Kidney glomerular epithelial cell (primary cell): ENCODE results near the gene RHOF.

Source experiments
- DNase-seq: peaks from one replicate; lab custom pipeline; 2025; lab: John Stamatoyannopoulos, UW

RHOF gene

DNA sequence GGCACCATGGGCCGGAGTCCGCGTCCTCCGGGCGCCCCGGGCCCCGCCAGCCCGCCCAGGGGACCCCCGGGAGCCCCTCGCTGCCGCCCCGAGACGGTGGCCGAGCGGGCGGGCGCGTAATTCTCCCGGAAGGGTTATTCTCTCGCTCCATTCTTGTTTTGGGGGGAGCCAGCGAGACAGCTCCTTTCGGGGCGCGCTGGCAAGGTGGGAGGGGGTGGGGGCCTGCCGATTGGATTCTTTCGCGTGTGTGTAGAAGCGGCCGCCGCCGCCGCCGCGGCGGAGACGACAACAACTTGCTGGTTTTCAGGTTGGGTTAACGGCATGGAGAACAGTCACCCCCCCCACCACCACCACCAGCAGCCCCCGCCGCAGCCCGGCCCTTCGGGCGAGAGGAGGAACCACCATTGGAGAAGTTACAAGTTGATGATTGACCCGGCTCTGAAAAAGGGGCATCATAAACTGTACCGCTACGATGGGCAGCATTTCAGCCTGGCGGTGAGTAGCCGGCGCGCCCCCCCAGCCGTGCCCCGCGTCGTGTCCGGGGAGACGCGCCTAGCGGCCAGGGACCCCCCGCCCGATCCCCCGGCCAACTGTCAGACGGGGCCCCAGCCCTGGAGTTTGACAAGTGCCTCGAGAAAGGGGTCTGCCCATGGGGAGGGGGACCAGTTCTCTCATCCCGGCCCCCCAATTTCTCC lies 11.1 kb upstream of the RHOF start:
- no peak for DNase-seq

GRCh38 chr12:121803861-121804416 lies 10.5 kb upstream of the RHOF start, which contains the start of gene SETD1B:
Gene SETD1B (plus strand): TSS chr12:121804009. CDS start chr12:121804738, 729 bp downstream.
- peak; percentile 18 for DNase-seq

DNA sequence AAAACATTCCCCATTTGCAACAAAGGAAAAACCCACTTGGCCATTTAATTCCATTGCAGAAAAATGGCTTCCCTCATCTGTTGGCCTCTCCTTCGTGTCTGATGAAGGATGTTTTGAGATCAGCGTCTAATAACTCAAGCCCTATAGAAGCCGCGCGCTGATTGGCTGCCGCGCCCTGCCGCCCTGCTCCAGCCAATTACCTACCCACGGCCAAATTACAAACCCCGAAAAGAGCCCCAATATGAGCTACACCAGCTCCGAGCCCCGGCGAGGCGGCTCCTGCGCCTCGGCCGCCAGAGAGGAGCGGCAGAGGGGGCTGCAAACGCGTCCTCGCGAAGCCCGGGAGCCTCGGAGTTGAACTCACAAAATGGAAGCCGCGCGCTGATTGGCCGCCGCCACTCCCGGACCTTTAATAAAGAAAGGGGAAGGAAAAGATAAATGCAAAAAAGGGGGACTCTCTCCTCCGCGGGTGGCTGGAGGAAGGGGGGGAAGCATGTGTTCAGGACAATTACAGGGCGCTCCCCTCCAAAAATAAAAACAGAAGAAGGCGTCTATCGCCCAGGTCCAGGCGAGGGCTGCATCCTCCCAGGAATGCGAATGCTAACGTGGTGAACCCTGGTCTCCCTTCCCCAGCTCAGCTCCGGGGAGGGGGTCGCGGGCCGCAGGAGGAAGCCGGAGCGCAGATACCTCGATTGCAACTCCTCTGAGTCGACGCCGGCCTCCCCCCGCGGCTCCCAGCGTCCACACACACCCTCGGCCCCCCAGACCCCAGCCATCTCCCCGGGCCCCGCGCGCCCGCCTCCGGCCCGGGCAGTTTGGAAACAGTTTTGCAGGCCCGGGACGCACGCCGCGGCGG lies 9.6 kb upstream of the RHOF start:
- peak; percentile 91 for DNase-seq

GRCh38 chr12:121802485-121802842 lies 9.0 kb upstream of the RHOF start:
- DNase-seq: no peak

GRCh38 chr12:121801595-121802484 lies 8.4 kb upstream of the RHOF start:
- DNase-seq: peak; percentile 51

DNA sequence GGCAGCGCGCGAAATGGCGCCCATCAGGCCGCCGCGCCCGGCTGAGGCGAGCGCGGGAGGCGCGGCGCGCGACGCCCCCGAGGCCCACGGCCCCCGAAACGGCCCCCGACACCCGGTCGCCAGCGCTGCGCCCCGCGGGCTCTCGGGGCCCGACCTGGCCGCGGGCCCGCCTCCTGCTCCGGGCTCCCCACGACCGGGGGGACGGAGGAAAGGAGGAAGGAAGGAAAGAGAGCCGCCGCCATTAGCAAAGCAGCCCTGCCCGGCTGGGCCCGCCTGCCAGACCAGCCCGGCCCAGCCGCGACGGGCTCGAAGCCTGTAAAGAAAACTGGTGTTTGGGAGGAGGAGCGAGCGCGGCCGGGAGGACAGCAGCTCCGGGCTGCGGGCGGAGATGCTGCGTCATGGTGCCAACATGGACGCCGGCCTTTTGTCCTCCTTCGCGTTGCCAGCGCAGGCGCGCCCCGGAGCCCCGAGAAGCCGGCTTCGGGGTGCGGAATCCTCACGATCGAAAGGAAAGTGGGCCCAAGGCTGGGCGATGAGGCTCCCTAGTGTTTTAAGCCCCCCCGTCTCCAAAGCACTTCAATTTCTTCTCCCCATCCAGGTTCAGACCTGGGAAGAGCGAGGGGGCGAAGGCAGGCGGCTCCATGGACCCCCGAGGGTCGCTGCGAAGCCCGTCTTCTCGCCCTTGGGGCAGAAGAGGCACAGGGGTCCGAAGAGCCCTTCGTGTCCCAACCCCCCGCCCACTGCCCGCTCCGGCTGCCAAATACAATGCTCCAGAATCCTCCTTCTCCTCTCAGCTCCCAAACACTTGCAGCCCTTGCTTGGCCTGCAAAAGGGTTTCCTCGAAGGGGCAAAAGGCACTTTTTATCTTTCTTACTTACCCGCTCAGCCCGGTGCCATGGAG lies 7.5 kb upstream of the RHOF start:
- DNase-seq: peak; percentile 18

DNA sequence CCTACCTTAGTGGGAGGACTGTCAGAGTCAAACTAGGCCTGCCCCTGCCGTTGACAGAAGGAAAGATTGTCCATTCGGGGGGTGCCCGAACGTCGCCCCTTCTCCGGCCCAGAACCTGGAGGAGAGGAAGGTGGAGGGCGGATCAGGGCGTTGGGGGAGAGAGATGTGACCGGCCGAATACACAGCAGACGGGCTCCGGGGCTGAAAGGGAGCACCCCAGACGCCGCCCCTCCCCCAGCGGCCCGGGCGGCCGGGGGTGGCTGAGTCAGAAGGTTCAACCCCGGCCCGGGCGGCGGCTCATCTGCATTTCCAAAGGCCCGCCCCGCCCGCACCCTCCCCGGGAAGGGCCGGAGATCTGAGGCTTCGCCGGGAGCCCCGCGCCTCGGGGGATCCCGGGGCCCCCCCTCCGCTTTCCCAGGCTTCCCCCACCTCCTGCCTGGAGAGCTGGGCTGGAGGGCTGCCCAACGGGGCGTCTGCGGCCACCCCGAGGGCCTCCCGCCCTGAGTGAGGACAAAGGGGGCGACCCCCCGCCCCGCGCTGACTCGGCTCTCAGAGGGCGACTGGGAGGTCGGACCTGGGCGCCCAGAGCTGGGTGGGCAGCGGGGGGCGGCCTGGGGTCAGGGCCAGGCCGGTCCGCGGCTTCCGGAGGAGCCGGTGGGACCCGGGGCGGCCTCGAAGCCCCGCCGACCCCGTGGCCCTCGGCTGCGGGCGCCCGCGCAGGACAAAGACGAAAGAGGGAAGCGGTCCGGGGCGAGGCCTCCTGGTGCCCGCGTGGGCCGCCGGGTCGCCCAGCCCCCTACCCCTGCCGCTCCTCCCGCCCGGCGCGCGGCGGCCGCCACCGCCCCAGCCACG lies 6.6 kb upstream of the RHOF start:
- DNase-seq: peak; percentile 71

DNA sequence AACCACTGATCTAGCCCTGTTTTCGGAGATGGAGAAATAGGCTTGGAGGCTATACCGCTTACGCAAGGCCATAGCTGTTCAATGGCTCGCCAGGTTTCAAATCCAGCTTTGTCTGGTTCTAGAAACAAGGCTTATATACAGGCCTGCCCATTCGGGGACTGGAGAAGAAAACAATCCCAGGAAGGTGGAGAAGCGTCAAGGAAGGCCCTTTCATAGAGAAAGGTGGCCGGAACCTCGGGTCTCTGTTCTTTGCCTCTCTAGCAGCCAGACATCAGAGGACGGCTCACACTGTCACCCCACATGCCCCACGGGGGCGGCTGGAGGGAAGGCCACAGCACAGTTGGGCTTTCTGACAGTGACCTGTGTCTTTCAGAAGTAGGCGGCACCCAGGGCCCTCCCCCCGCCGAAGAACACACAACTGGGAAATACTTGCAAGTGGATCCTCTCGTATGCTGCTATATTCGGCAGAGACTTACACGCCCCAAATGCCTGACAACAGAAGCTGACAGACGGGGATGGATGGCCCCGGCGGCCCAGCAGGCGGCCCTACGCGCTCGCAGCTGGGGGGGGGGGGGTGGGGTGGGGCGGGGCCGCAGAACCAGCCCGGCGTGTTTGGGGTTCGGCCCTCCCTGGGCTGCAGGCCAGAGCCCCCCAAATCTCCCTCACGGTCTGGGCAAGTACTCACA lies 5.8 kb upstream of the RHOF start:
- DNase-seq: peak; percentile 49

- no peak for DNase-seq
Measured at GRCh38 chr12:121798787-121799155, 5.3 kb upstream of the RHOF start.

GRCh38 chr12:121797937-121798786 lies 4.7 kb upstream of the RHOF start:
- DNase-seq: no peak

GRCh38 chr12:121796855-121797751 lies 3.6 kb upstream of the RHOF start:
- DNase-seq: peak; percentile 84

GRCh38 chr12:121795034-121795968 lies 1.8 kb upstream of the RHOF start:
- peak; percentile 48 for DNase-seq

DNA sequence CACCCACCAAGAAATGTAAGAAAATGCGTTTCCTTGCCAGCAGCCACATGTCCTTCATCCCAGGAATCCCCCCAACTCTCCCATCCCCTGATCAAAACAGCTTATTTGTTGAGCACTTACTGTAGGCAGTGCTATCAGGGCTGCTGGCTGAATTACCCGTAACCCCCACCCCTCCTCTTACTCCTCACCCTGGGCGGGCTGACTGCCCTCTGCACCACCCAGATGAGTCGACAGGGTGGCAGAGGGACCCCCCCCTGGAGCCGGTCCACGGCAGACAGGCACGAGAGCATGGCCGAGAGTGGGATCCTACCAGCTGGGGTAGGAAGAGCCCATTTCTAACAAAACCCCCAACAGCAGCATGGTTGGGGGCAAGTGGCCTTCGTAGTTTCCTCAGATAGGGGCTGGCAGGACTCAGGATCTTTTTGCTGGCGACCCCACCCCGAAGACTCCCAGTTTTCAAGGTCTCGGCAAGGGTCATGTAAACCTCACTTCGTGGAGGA lies 1.1 kb upstream of the RHOF start:
- DNase-seq: no peak

DNA sequence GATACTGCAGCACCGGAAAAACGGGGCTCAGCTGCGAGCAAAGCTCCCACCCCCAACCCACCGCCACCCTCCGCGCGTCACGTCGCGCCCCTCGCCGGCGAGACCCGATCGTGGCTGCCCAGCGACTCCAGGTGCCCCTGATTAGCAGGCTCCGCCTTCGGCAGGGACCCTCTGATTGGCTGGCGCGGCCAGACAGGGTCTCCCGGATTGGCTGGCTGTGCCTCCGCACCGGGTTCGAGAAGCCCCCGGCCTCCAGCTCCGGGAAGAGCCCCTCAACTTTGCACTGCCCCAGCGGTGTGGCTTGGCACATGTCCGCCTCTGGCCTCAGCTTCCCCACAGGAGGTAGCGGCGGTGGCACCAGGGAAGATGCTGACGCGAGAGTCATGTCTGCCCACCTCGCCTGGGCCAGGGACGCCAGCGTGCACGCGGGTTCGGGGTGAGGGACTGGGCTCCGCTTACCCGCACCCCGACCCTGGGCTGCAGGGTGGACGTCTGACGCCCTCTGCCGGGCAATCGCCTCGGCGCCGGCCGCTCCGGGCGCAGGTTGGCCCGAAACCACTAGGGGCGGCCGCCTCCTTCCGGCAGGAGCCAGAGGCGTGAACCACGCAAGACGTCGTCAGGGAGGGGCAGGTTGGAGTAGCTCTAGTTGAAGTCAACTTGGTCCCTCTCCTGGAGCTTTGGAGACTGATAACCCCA lies 498 bp upstream of the RHOF start:
- peak; percentile 90 for DNase-seq

- no peak for DNase-seq
Measured at GRCh38 chr12:121792607-121793439, 665 bp downstream of the RHOF start.
